ENCODE results near the gene RAE1.

DNA sequence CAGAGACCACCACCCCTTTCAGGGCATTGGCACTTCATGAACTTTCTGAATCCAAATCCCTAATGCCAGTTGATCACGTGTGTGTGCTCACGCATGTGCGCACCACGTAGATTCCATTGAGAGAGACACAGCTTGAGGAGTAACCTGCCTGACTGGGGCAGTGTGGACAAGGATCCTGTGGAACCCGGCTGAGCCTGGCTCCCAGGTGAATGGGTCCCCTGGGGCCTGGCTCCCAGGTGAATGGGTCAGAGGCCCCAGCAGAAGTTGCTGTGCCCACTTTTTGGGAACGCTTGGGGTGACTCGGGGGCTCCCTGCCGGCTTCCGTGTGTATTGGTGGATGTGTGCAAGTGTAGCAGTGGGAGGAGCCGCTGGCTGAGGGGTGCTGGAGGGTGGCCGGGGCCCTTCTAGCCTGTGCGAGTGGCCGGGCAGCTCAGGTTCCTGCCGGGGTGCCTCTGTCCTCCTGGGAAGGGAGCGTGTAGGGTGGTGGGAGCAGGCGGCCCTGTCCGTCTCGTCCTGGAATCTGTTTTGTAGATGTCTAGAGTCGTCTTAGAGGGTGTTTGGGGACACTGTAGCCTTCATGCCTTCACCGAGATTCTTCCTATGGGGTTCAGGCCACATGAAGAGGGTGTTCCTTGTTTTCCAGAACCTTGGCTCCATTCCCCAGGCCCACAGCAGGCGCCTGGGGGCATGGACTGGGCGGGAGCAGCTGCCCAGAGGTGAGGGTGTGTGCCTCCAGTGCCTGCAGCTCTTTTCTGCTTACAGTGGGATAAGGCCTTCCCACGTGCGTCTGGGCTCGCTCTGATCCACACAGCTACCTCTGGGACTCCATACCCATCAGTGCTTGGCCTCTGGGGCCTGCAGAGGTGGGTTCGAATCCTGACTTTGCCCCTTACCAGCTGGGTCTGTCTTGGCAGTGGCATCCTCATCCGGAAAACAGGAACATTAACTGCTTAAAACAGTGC lies 43.3 kb downstream of the RAE1 start:
- TF ChIP-seq, protein P1, sequence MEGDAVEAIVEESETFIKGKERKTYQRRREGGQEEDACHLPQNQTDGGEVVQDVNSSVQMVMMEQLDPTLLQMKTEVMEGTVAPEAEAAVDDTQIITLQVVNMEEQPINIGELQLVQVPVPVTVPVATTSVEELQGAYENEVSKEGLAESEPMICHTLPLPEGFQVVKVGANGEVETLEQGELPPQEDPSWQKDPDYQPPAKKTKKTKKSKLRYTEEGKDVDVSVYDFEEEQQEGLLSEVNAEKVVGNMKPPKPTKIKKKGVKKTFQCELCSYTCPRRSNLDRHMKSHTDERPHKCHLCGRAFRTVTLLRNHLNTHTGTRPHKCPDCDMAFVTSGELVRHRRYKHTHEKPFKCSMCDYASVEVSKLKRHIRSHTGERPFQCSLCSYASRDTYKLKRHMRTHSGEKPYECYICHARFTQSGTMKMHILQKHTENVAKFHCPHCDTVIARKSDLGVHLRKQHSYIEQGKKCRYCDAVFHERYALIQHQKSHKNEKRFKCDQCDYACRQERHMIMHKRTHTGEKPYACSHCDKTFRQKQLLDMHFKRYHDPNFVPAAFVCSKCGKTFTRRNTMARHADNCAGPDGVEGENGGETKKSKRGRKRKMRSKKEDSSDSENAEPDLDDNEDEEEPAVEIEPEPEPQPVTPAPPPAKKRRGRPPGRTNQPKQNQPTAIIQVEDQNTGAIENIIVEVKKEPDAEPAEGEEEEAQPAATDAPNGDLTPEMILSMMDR (conservative IDR thresholded peaks at IDR 0.05 in 1 of 2, IDR thresholded peaks at IDR 0.05 in 1 of 2; ENCODE audit: low read depth in 1 of 2, low read length in 2 of 2) = no peak
- no peak for TF ChIP-seq EZH2 (IDR thresholded peaks at IDR 0.05; ENCODE audit: low read length, missing control alignments)

All from fibroblast of lung (primary cell).